Hematopoietic multipotent progenitor cell treated with erythropoietin and hydrocortisone succinate and interleukin-3 and kit ligand, for 8 days (in vitro differentiated cells): ENCODE data around the gene PHIP.

Source experiments
- DNase-seq: peaks from one replicate; pipeline ENCODE4 v3.0.0-alpha.2; 2015

PHIP gene

GRCh38 chr6:79066828-79067227 is 11.2 kb downstream of the PHIP start:
- DNase-seq = no peak

GRCh38 chr6:79066330-79066729 is 11.7 kb downstream of the PHIP start:
- no peak for DNase-seq

- no peak for DNase-seq
These were observed 12.8 kb downstream of the PHIP start for GRCh38 chr6:79065232-79065631.

GRCh38 chr6:79064635-79065034 is 13.4 kb downstream of the PHIP start:
- no peak for DNase-seq

GRCh38 chr6:79062708-79063107 is 15.3 kb downstream of the PHIP start:
- DNase-seq = no peak

- DNase-seq = no peak
These were observed 20.3 kb downstream of the PHIP start for GRCh38 chr6:79057746-79058145.

- DNase-seq = no peak
These were observed 21.8 kb downstream of the PHIP start for GRCh38 chr6:79056226-79056625.

- DNase-seq = peak; percentile 67
These were observed 29.4 kb downstream of the PHIP start for GRCh38 chr6:79048611-79049010.

- DNase-seq = no peak
These were observed 31.0 kb downstream of the PHIP start for GRCh38 chr6:79047072-79047471.

- DNase-seq = no peak
These were observed 32.1 kb downstream of the PHIP start for GRCh38 chr6:79045966-79046365.

GRCh38 chr6:79042799-79043126 is 35.3 kb downstream of the PHIP start:
- DNase-seq = no peak

GRCh38 chr6:79042088-79042798 is 35.8 kb downstream of the PHIP start:
- no peak for DNase-seq

GRCh38 chr6:79040083-79040482 is 38.0 kb downstream of the PHIP start:
- DNase-seq = no peak

GRCh38 chr6:79038061-79038460 is 40.0 kb downstream of the PHIP start:
- DNase-seq = no peak

GRCh38 chr6:79034865-79035264 is 43.2 kb downstream of the PHIP start:
- no peak for DNase-seq

GRCh38 chr6:79033279-79033678 is 44.8 kb downstream of the PHIP start:
- no peak for DNase-seq

GRCh38 chr6:79031821-79032590 is 46.0 kb downstream of the PHIP start:
- DNase-seq = no peak

- DNase-seq = no peak
These were observed 47.5 kb downstream of the PHIP start for GRCh38 chr6:79030511-79030910.

GRCh38 chr6:79030023-79030422 is 48.0 kb downstream of the PHIP start:
- DNase-seq = no peak

GRCh38 chr6:79028641-79029314 is 49.3 kb downstream of the PHIP start:
- no peak for DNase-seq

- no peak for DNase-seq
These were observed 66.1 kb downstream of the PHIP start for GRCh38 chr6:79011940-79012339.

- no peak for DNase-seq
These were observed 67.6 kb downstream of the PHIP start for GRCh38 chr6:79010422-79010821.

GRCh38 chr6:79009819-79010218 is 68.2 kb downstream of the PHIP start:
- no peak for DNase-seq

- no peak for DNase-seq
These were observed 72.6 kb downstream of the PHIP start for GRCh38 chr6:79005497-79005896.
